Upper lobe of left lung (tissue), 6 donors: ENCODE data around the gene HAVCR2. TPM values are rescaled to one million over a fixed set of nuclear protein-coding genes. Genes with fewer than 3 reads are reported as not detected.
A peak's percentile ranks its signal among the peaks of the same experiment; 100 is the strongest.

Source experiments
- ATAC-seq, 2 donors: fragments of 200-7000 bp; cut with Tn5 transposase; one replicate each; pipeline ENCODE4 v1.9.1; 2022; ENCODE audit warnings: mild to moderate bottlenecking in 2 of 2, moderate library complexity in 2 of 2; ENCODE audit not compliant: low FRiP score in 2 of 2
- DNase-seq, 2 donors: peaks; one replicate each; pipeline ENCODE4 v3.0.0-alpha.2; 2019 to 2020
- H3K27ac ChIP-seq, 4 donors: fragments of 200-600 bp; sonication (generic); one replicate each; pipeline ENCODE4 v1.5.1; 2016 to 2019
- H3K27me3 ChIP-seq, 4 donors: fragments of 200-600 bp; sonication (generic); one replicate each; pipeline ENCODE4 v1.5.1; 2017 to 2019
- H3K36me3 ChIP-seq, 4 donors: fragments of 200-600 bp; sonication (generic); one replicate each; pipeline ENCODE4 v1.5.1; 2016 to 2019
- H3K4me1 ChIP-seq, 4 donors: fragments of 200-600 bp; sonication (generic); one replicate each; pipeline ENCODE4 v1.5.1; 2018 to 2019
- H3K4me3 ChIP-seq, 4 donors: fragments of 200-600 bp; sonication (generic); one replicate each; pipeline ENCODE4 v1.5.1; 2017 to 2019; ENCODE audit warnings: mild to moderate bottlenecking in 2 of 4, moderate library complexity in 1 of 4
- H3K9me3 ChIP-seq, 4 donors: fragments of 200-600 bp; sonication (generic); one replicate each; pipeline ENCODE4 v1.5.1; 2018 to 2019
- EP300 ChIP-seq, 4 donors: sonication (generic); formaldehyde crosslinking; IDR thresholded peaks; one replicate each; pipeline ENCODE4 v1.5.1; 2017; ENCODE audit warnings: antibody characterized with exemption in 4 of 4, control low read depth in 2 of 4
- POLR2A ChIP-seq, 4 donors: fragments of 450-650 bp; IDR thresholded peaks; one replicate each; pipeline ENCODE4 v1.5.1; 2016 to 2017; ENCODE audit warnings: antibody characterized with exemption in 4 of 4, mild to moderate bottlenecking in 2 of 4
- POLR2AphosphoS5 ChIP-seq, 2 donors: sonication (generic); formaldehyde crosslinking; IDR thresholded peaks; one replicate each; pipeline ENCODE4 v1.5.1; 2017; ENCODE audit warnings: antibody characterized with exemption in 2 of 2
- WGBS, 2 donors: methylation state at CpG; one replicate each; pipeline ENCODE4 v1.1.5; 2017 to 2018; 5-methylcytosine and 5-hydroxymethylcytosine counted together
- total RNA-seq, 6 donors: library from RNA; depleted of rRNA in 4 of 6; stranded (reverse); fragments of >200 nt in 4 of 6; gene quantifications; one replicate each; pipeline versions ENCODE4 v1.1.0 to v1.2.1, GENCODE V29; 2016 to 2021
- TF ChIP-seq, protein P1 (sequence below), 6 experiments: fragments of 450-650 bp in 4 of 6; fragments of 200-600 bp in 2 of 6; sonication (generic) in 2 of 6; IDR thresholded peaks; one replicate each; pipeline ENCODE4 v1.5.1; 2016 to 2019; ENCODE audit warnings: antibody characterized with exemption in 6 of 6
- donor health status: DM: no; HTN: no; CAD: no; lungs with moderate emphysema.
- donor health status: DM: no; HTN: yes; CAD: no; lungs with severe emphysema.

The HAVCR2 gene
- total RNA-seq, 6 donors from 2014 or later: 15.2 to 42.6 (median 38.4) TPM

DNA sequence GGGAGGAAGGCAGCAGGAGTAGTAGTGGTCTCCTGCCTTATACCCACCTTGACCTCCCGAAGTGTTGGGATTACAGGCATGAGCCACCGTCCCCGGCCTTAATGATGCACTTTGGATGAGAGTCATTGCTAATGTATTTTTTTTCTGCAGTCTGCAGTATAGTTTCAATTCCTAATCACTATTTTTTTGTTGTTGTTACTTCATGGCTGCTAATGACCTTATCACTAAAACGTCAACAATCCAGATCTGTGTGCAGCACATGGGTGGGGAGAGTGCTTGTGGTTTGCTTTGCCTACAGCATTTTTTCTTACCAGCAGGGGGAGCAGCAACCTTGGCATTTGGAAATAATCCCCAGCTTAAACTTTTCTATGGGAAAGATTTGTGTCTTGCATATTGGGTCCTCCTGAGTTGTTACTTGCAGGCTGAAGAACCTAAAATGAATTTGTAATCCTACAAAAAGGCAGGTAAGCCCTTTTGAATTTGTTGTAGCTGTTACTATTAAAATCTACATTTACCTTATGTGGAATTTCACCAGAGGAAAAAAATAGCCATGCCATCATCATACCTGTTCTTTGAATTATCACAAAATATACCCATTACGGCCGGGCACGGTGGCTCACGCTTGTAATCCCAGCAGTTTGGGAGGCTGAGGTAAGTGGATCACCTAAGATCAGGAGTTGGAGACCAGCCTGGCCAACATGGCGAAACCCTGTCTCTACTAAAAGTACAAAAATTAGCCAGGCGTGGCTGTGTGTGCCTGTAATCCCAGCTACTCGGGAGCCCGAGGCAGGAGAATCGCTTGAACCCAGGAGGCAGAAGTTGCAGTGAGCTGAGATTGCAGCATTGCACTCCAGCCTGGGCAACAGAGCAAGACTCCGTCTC is 40.1 kb upstream of the HAVCR2 start:
- no peaks in the 10 kb centered on the region for H3K9me3 ChIP-seq
- H3K27ac ChIP-seq: no peak overlapping the region
- H3K4me1 ChIP-seq: peaks cover 0 to 2% (median under 1%) of the 10 kb centered on the region in 4 donors
- ATAC-seq (peak; percentile 69 to 90), DNase-seq (peak in 1 of 2 donors; percentile 56)
- H3K4me3 ChIP-seq: no peak overlapping the region
- 78% methylated on average over 14 of the region's 14 CpGs for WGBS, 2 donors
- no peaks in the 10 kb centered on the region for H3K36me3 ChIP-seq
- no peak for TF ChIP-seq POLR2A (IDR thresholded peaks at IDR 0.05)
- TF ChIP-seq, protein P1, sequence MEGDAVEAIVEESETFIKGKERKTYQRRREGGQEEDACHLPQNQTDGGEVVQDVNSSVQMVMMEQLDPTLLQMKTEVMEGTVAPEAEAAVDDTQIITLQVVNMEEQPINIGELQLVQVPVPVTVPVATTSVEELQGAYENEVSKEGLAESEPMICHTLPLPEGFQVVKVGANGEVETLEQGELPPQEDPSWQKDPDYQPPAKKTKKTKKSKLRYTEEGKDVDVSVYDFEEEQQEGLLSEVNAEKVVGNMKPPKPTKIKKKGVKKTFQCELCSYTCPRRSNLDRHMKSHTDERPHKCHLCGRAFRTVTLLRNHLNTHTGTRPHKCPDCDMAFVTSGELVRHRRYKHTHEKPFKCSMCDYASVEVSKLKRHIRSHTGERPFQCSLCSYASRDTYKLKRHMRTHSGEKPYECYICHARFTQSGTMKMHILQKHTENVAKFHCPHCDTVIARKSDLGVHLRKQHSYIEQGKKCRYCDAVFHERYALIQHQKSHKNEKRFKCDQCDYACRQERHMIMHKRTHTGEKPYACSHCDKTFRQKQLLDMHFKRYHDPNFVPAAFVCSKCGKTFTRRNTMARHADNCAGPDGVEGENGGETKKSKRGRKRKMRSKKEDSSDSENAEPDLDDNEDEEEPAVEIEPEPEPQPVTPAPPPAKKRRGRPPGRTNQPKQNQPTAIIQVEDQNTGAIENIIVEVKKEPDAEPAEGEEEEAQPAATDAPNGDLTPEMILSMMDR (IDR thresholded peaks at IDR 0.05): peak; percentile 60 to 87 (median 80)
- no peaks in the 10 kb centered on the region for H3K27me3 ChIP-seq

DNA sequence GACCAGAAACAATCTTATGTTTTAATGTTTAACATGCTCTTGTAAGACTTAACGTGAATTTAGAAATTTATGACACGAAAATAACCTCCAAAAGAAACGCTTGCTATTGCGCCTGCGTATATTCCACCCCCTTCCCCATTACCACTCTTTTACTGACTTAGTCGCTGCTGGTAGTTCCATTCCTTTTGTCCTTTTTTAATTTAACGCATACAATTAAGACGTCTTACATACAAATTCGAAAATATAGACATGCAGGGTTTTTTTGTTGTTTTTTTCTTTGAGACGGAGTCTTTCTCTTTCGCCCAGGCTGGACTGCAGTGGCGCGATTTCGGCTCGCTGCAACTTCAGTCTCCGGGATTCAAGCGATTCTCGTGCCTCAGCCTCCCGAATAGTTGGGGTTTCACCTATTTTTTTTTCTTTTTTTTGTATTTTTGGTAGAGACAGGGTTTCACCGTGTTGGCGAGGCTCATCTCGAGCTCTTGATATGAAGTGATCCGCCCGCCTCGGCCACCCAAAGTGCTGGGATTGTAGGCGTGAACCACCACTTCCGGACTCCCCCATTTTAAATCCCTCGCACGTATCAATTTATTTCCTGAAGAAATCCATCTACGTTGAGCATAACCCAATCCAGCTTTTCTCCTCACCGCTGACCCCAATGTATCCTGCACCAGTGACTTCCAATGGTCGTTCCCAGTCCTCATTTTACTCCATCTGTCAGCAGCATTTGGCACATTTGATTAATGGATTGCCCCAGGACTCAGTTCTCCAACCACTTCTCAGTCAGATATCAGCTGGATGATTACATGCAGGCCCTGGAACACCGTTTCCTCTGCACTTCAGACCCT is 34.5 kb upstream of the HAVCR2 start:
- peak; percentile 77 to 79 for ATAC-seq
- Histone ChIP-seq H3K27ac (peak overlapping the region; percentile 89 to 97 (median 93)), H3K4me3 (peak overlapping the region; percentile 25 to 95 (median 84)), H3K36me3 (peaks cover 0 to 9% (median 4%) of the 10 kb centered on the region in 4 donors), H3K27me3 (no peaks in the 10 kb centered on the region), H3K4me1 (peaks cover 9 to 18% (median 13%) of the 10 kb centered on the region in 4 donors), H3K9me3 (no peaks in the 10 kb centered on the region)
- TF ChIP-seq POLR2AphosphoS5 (IDR thresholded peaks at IDR 0.05) (no peak), POLR2A (IDR thresholded peaks at IDR 0.05) (peak in 1 of 4 donors; percentile 2)
- TF ChIP-seq, protein P1 (IDR thresholded peaks at IDR 0.05): no peak
- 6 to 22% methylated on average over 33 of the region's 33 CpGs for WGBS, 2 donors
- DNase-seq: peak in 1 of 2 donors; percentile 39

DNA sequence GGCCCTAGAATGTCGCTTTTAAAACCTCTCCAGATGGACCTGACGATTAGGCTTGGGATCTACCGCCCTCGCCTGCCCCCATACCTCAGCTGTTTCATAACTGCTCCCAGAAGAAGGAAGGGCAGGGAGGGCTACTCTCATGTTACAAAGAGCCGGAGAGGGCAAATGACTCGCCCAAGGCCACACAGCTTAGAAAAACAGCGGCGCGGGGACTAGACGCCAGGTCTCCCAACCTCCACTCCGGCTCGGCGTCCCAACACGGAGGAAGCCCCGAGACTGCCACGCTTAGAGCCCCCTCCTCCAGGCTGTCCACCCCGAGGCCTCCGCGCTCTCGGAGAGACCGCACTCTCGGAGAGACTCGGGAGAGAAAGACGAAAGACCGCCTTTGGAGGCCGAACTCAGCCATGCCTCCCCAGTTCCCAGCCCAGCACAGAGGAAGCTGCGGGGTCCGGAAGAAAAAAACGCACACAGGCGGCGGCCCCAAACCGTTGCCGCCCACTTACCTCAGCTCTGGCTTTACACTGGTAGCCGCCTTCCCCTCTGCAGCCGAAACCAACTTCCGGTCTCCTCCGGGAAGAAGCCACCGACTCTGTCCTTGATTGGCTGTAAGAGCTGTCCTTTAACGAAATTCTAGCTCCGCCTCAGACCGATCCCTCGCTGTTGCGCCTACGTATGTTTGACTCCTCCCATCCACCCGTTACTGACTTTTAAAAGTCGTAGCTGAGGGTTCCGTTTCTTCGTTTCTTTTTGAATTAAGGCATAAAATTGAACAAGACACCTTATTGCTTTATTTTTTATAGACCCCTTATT is 33.7 kb upstream of the HAVCR2 start, which contains the start of gene MED7:
TSS of gene MED7 (minus strand) at position 549 of the 810 bp plus-strand sequence. CDS start 3,434 bp downstream, outside the sequence.
- Histone ChIP-seq H3K9me3 (no peaks in the 10 kb centered on the region), H3K27me3 (no peaks in the 10 kb centered on the region), H3K27ac (peak within 1 kb of the TSS; percentile 89 to 97 (median 93)), H3K36me3 (peaks cover under 1 to 17% (median 7%) of the 10 kb centered on the region in 4 donors), H3K4me1 (peaks cover 9 to 18% (median 13%) of the 10 kb centered on the region in 4 donors), H3K4me3 (peak within 1 kb of the TSS; percentile 72 to 95 (median 84))
- no peak for TF ChIP-seq EP300 (IDR thresholded peaks at IDR 0.05)
- peak in 3 of 4 donors; percentile 65 to 87 (median 66) for TF ChIP-seq POLR2A (IDR thresholded peaks at IDR 0.05)
- TF ChIP-seq, protein P1 (IDR thresholded peaks at IDR 0.05): no peak
- peak; percentile 82 to 83 for TF ChIP-seq POLR2AphosphoS5 (IDR thresholded peaks at IDR 0.05)
- ATAC-seq (peak; percentile 99 to 100), DNase-seq (peak; percentile 87 to 95)
- WGBS, 2 donors: 0 to 1% methylated on average over 31 to 41 of the region's 48 CpGs

- no peak for ATAC-seq
- TF ChIP-seq POLR2AphosphoS5 (IDR thresholded peaks at IDR 0.05) (no peak), EP300 (IDR thresholded peaks at IDR 0.05) (no peak), POLR2A (IDR thresholded peaks at IDR 0.05) (no peak)
- TF ChIP-seq, protein P1 (IDR thresholded peaks at IDR 0.05): no peak
- H3K9me3 ChIP-seq: no peaks in the 10 kb centered on the region
- peaks cover 7 to 15% (median 12%) of the 10 kb centered on the region in 4 donors for H3K4me1 ChIP-seq
- no peak for DNase-seq
- no peak overlapping the region for H3K4me3 ChIP-seq
- no peak overlapping the region for H3K27ac ChIP-seq
- no peaks in the 10 kb centered on the region for H3K27me3 ChIP-seq
- 85 to 96% methylated on average over 6 of the region's 6 CpGs for WGBS, 2 donors
- H3K36me3 ChIP-seq: peaks cover 3 to 23% (median 7%) of the 10 kb centered on the region in 4 donors
These were observed 28.8 kb upstream of the HAVCR2 start for GRCh38 chr5:157137691-157138090.
